Activated T-cell treated with anti-CD3 and anti-CD28 coated beads, Interleukin-2, amount 50 U/mL, for 1 hour (primary cell): ENCODE data around the gene VSX1.

ENCODE experiments used
- DNase-seq: peaks from one replicate; pipeline ENCODE4 v3.0.0-alpha.2; 2020

Gene VSX1

GRCh38 chr20:25039697-25040437 lies 42.1 kb downstream of the VSX1 start:
- DNase-seq = no peak

- DNase-seq = no peak
Observed at GRCh38 chr20:25038591-25039015, 43.3 kb downstream of the VSX1 start.

GRCh38 chr20:25038103-25038410 lies 43.9 kb downstream of the VSX1 start:
- no peak for DNase-seq

- DNase-seq = no peak
Observed at GRCh38 chr20:25037288-25038102, 44.4 kb downstream of the VSX1 start.

- DNase-seq = no peak
Observed at GRCh38 chr20:25036331-25036936, 45.5 kb downstream of the VSX1 start.

DNA sequence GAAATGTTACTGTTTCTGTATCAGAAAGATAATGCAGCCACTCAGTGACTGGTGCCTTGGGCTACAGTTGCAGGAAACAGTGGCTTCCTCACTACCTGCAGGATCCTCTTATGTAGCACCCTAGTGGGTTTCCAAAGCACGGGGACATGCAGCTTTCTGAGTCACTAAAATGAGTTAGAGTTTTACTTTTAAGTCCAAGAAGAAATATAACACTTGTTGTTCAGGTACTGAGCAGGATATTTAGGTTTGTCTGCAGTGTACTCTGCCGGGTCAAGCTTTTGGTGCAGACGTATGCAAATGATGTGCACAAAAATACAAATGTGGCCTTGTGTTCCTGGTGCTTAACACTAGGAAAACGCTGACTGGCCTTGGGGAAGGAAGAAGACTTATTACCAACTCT lies 46.0 kb downstream of the VSX1 start:
- DNase-seq = no peak

DNA sequence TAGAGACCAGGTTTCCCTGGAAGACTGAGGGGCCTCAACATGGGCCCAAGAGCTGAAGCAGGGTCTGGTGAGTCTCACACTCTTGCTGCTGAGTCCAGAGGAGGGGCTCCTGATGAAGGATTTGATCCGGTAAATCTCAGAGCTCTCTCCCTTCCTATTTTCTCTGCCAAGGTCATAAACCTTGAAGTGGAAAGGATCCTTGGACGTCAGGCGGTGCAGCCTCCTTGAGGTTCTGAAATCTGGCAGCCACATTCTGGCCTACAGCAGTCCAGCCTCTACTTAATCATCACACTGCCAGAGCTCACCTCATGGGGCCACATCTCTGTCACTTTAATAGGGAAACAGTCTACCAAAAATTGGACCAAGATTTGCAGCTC lies 48.0 kb downstream of the VSX1 start:
- no peak for DNase-seq

GRCh38 chr20:25033265-25033923 lies 48.5 kb downstream of the VSX1 start:
- DNase-seq = no peak

DNA sequence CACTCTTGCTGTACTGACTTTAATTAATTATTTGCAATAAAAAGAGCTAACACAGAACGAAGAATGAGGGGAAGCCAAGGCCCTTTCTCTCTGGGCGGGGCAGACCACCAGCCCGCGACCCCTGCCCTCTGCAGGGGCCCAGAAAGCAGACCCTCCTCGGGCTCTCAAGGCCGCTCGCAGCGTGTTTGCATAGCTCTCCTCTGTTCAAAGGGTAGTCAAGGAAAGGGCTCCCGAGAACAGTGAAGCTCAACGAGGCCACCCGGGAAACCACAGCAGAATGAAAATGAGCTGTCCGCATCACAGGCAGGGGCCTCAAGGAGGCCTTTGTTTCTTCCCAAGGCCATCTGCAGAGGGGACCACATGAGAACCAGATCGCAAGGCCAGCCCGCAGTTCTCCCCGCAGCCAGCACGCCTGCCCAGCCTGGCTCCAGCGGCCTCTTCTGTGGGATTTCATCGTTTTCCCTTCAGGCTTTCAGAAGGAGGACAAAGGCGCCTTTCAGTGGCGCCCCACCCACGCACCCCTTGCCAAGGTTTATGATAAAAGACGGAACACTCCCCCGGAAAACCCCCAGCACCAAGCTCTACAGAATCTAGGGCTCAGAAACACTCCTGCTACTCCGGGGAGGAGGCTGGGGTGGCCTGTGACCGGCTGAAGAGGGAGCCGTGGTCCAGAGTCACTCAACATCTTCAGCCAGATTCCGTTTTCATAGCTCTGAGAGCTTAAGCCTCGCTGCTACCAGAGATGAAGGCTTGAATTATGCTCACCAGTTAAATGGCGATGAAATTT lies 49.3 kb downstream of the VSX1 start:
- DNase-seq = no peak

DNA sequence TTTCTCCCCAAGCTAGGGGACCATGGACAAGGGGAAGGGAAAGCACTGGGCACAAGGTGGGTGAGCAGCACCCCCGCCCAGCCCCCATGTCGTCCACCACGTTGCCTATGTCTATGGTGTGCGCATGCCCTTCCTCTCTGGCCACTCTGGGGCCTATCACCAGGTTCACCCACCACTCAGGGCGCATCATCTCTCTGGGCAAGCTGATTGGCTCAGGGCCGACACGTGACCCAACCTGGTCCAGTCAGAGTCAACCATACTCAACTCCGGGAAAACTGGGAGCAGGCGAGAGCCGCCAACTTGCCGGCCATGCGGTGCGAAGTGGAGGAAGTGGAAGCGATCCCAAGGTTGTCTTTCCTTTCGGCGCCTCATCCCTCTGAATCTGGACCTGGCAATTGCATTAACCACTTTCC lies 49.9 kb downstream of the VSX1 start:
- DNase-seq = no peak

GRCh38 chr20:25031241-25031640 lies 50.7 kb downstream of the VSX1 start:
- DNase-seq = no peak

DNA sequence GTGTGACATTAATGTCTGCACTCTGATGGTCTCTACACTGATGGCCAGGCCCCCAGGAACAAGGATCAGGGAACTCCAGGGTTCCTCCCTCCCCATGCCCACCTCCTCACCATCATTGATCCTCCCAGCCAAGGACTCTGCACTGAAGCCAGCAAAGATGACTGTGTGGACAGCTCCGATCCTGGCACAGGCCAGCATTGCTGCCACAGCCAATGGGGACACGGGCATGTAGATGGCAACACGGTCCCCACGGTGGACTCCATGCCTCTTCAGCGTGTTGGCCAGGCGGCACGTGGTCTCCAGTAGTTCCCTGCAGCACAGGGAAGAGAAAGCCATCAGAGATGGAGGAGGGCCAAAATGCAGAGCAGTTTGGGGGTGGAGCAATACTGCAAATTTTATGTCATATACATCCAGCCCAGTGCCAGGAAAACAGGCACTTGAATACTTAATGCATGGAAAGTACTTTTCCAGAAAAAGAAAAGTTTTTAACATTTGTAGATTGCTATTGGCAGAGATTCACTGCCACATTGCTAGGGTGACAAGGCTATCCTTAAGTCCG lies 51.2 kb downstream of the VSX1 start:
- no peak for DNase-seq

GRCh38 chr20:25030007-25030648 lies 51.8 kb downstream of the VSX1 start:
- no peak for DNase-seq

GRCh38 chr20:25025986-25026605 lies 55.8 kb downstream of the VSX1 start:
- no peak for DNase-seq
